ENCODE results near the gene WDPCP. TPM values are rescaled to one million over a fixed set of nuclear protein-coding genes. Genes with fewer than 3 reads are reported as not detected.

Gene WDPCP
- total and polyA plus RNA-seq, 2 of the 13 experiments (the other 11 are each of a cell fraction or from before 2014, with no cell fraction given), result 2.9 to 5.2 TPM

GRCh38 chr2:63242747-63243146 is 345.5 kb downstream of the WDPCP start:
- 76% methylated on average over 1 of the region's 1 CpG for WGBS (ENCODE audit: low lambda C conversion rate)
- Histone ChIP-seq H3K9me3 (ENCODE audit: low read length) (no peaks in the 10 kb centered on the region), H3K4me1 (ENCODE audit: insufficient read depth, low read length) (0 out of 2 replicates have a peak, but pooled peaks cover 5% of the 10 kb centered on the region), H3K4me3 (replicated peaks in 1 of 3; ENCODE audit: insufficient read depth in 1 of 3, low read depth in 2 of 3, low read length in 3 of 3) (no peak overlapping the region), H2AFZ (ENCODE audit: low read length) (no peak overlapping the region), H3K27ac (ENCODE audit: extremely low read length, insufficient read depth, low read length) (no peak overlapping the region), H3K79me2 (ENCODE audit: insufficient read depth, low read length) (no peaks in the 10 kb centered on the region), H3K27me3 (ENCODE audit: control insufficient read depth in 1 of 2, insufficient read depth in 2 of 2, low read length in 2 of 2) (no peaks in the 10 kb centered on the region), H3K4me2 (ENCODE audit: low read depth, low read length) (no peak overlapping the region), H4K20me1 (ENCODE audit: insufficient read depth, low read length) (no peaks in the 10 kb centered on the region), H3K36me3 (replicated peaks in 1 of 2; ENCODE audit: control insufficient read depth in 1 of 2, insufficient read depth in 2 of 2, low read length in 2 of 2) (no peaks in the 10 kb centered on the region), H3K9ac (ENCODE audit: insufficient read depth, low read depth, low read length) (no peak overlapping the region)
- intact Hi-C loops (cut with micrococcal nuclease; ENCODE audit: unreplicated experiment), result no loop called here
- FAIRE-seq, result no peak
- BruUV-seq (replicated peaks), result no TSS peak
- in situ Hi-C loops (cut with HindIII; ENCODE audit: extremely low pct_ligation_motif_present, low pct_unique_long_range_greater_than_20kb), result no loop called here
- ChIA-PET POLR2A (no interaction called here), CTCF (ENCODE audit: low intra/inter-chr PET ratio, low total read pairs) (no interaction called here)
- ATAC-seq, result no peak
- DNase-seq (ENCODE audit: low spot score), result no peak
- TF ChIP-seq POLR2G (IDR thresholded peaks at IDR 0.05; ENCODE audit: low read depth, low read length) (no peak), ZNF609 (CRISPR knock-in tag; IDR thresholded peaks at IDR 0.05; ENCODE audit: borderline replicate concordance) (no peak), CCAR2 (optimal IDR thresholded peaks at IDR 0.05; ENCODE audit: low read depth, low read length) (no peak), SP1 (IDR thresholded peaks at IDR 0.05) (no peak), SP1 (CRISPR knock-in tag; IDR thresholded peaks at IDR 0.05) (no peak), NFATC3 (CRISPR knock-in tag; IDR thresholded peaks at IDR 0.05) (no peak), ZNF552 (CRISPR knock-in tag; IDR thresholded peaks at IDR 0.05; ENCODE audit: borderline replicate concordance) (no peak), ZNF180 (CRISPR knock-in tag; IDR thresholded peaks at IDR 0.05; ENCODE audit: borderline replicate concordance, low read depth) (no peak), STAT5B (CRISPR knock-in tag; IDR thresholded peaks at IDR 0.05) (no peak), RARA (CRISPR knock-in tag; IDR thresholded peaks at IDR 0.05) (no peak), ZBTB34 (CRISPR knock-in tag; IDR thresholded peaks at IDR 0.05) (no peak), ZKSCAN8 (CRISPR knock-in tag; IDR thresholded peaks at IDR 0.05; ENCODE audit: borderline replicate concordance) (no peak), BHLHE40 (IDR thresholded peaks at IDR 0.05; ENCODE audit: low read length) (no peak), HOXA9 (CRISPR knock-in tag; IDR thresholded peaks at IDR 0.05; ENCODE audit: borderline replicate concordance) (no peak), ARNT (IDR thresholded peaks at IDR 0.05) (no peak), SAFB2 (CRISPR knock-in tag; IDR thresholded peaks at IDR 0.05; ENCODE audit: borderline replicate concordance, low read depth) (no peak), ZNF790 (CRISPR knock-in tag; IDR thresholded peaks at IDR 0.05; ENCODE audit: borderline replicate concordance) (no peak)

All from HepG2 (cell line).